ENCODE measurements around the gene INTS11.
"Not testable (repeated sequence)": the region's sequence is repeated elsewhere in the genome, so short reads cannot be mapped to it uniquely, and the experiment has no call there.

INTS11 gene

GRCh38 chr1:1321477-1321876, 3.0 kb downstream of the INTS11 start:
- no peak overlapping the region for H3K4me3 ChIP-seq (ENCODE audit: low read length)

GRCh38 chr1:1320666-1321448, 3.6 kb downstream of the INTS11 start:
- no peak overlapping the region for H3K4me3 ChIP-seq (ENCODE audit: low read length)
- TF ChIP-seq ZNF274 (IDR thresholded peaks at IDR 0.05; ENCODE audit: low read depth, low read length) = no peak

More at GRCh38 chr1:1321477-1321876, 3.0 kb downstream of the INTS11 start:
- no peak for TF ChIP-seq ZNF274 (IDR thresholded peaks at IDR 0.05; ENCODE audit: low read depth, low read length)

GRCh38 chr1:1319646-1319941, 4.9 kb downstream of the INTS11 start:
- TF ChIP-seq ZNF274 (IDR thresholded peaks at IDR 0.05; ENCODE audit: low read depth, low read length) = no peak
- no peak overlapping the region for H3K4me3 ChIP-seq (ENCODE audit: low read length)

GRCh38 chr1:1318777-1319645, 5.4 kb downstream of the INTS11 start:
- no peak overlapping the region for H3K4me3 ChIP-seq (ENCODE audit: low read length)
- no peak for TF ChIP-seq ZNF274 (IDR thresholded peaks at IDR 0.05; ENCODE audit: low read depth, low read length)

GRCh38 chr1:1318131-1318652, 6.3 kb downstream of the INTS11 start:
- TF ChIP-seq ZNF274 (IDR thresholded peaks at IDR 0.05; ENCODE audit: low read depth, low read length) = no peak
- H3K4me3 ChIP-seq (ENCODE audit: low read length) = no peak overlapping the region

- TF ChIP-seq ZNF274 (IDR thresholded peaks at IDR 0.05; ENCODE audit: low read depth, low read length) = no peak
- no peak overlapping the region for H3K4me3 ChIP-seq (ENCODE audit: low read length)
Measured at GRCh38 chr1:1317420-1317819, 7.0 kb downstream of the INTS11 start.

- H3K4me3 ChIP-seq (ENCODE audit: low read length) = not testable (repeated sequence)
Measured at GRCh38 chr1:1316199-1316598, 8.3 kb downstream of the INTS11 start.

- no peak overlapping the region for H3K4me3 ChIP-seq (ENCODE audit: low read length)
- TF ChIP-seq ZNF274 (IDR thresholded peaks at IDR 0.05; ENCODE audit: low read depth, low read length) = no peak
Measured at GRCh38 chr1:1315435-1315954, 9.0 kb downstream of the INTS11 start.

GRCh38 chr1:1314678-1315335, 9.7 kb downstream of the INTS11 start:
- no peak for TF ChIP-seq ZNF274 (IDR thresholded peaks at IDR 0.05; ENCODE audit: low read depth, low read length)
- no peak overlapping the region for H3K4me3 ChIP-seq (ENCODE audit: low read length)

GRCh38 chr1:1314237-1314586, 10.2 kb downstream of the INTS11 start:
- TF ChIP-seq ZNF274 (IDR thresholded peaks at IDR 0.05; ENCODE audit: low read depth, low read length) = no peak

GRCh38 chr1:1313500-1314236, 10.8 kb downstream of the INTS11 start:
- no peak overlapping the region for H3K4me3 ChIP-seq (ENCODE audit: low read length)
- TF ChIP-seq ZNF274 (IDR thresholded peaks at IDR 0.05; ENCODE audit: low read depth, low read length) = no peak

More at GRCh38 chr1:1314237-1314586, 10.2 kb downstream of the INTS11 start:
- no peak overlapping the region for H3K4me3 ChIP-seq (ENCODE audit: low read length)

GRCh38 chr1:1312450-1313314, 11.8 kb downstream of the INTS11 start:
- no peak overlapping the region for H3K4me3 ChIP-seq (ENCODE audit: low read length)
- no peak for TF ChIP-seq ZNF274 (IDR thresholded peaks at IDR 0.05; ENCODE audit: low read depth, low read length)
